GM18519 (cell line): ENCODE results near the gene MCC.
A peak's percentile ranks its signal among the peaks of the same experiment; 100 is the strongest.

Experiments used
- ATAC-seq: cut with Tn5 transposase; IDR thresholded peaks from one replicate; pipeline ENCODE4 v1.9.1; 2021; ENCODE audit warnings: mild to moderate bottlenecking, moderate library complexity; ENCODE audit not compliant: unreplicated experiment, low FRiP score

MCC gene

DNA sequence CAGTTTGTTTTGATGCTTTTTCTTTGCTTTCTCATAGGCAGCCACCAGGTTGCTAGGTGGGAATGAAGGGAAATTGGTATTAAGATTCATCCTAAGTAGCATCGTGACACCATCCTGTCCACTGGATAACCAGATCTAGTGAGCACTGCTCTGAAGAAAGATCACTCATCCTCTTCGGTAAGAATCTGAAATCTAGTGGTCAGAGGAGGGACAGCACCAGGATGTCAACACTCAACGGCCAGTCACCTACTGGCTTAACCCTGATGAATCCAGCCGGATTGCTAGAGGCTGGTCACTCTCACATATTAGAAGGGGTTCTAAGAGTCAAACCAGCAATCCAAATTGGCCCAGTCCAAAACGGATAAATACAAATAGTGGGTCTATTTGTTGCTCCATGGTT is 460.8 kb downstream of the MCC start:
- ATAC-seq = no peak

DNA sequence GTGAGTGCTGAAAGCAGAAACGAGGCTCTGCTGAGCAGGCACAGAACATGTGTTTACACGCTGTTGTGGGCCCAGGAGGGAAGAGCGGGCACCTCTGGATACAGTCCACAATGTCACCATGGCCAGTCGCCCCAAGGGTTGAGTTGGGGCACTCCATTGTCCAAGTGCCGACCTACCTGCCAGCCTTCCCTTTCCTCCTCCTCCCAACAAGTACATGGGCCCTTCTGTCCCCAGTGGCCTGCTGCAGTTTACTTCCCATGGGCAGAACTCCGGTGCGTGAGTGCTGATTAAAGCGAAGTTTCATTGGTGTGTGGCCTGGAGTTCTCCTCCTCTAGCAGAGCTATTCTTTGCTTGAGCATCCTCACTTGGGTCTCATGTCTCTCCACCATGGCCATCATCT is 461.2 kb downstream of the MCC start:
- no peak for ATAC-seq

DNA sequence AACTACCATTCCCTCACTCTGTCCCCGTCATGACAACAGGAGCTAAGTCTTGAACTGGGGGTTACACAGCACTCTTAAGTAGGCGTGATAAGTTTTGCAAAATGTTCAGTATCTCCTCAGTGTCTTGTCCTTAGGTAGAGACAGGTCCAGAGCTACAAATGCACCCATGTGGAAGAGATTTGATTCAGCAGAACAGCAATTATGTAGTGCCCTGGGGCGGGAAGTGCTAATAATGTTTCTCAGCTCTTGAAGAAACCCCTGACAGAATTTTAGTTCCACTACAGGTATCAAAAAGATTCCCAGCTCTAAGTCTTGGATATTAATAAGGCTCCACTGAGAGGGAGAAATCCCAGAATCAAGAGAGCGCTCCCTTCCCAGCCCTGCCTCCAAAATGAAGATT is 462.0 kb downstream of the MCC start:
- ATAC-seq = no peak

DNA sequence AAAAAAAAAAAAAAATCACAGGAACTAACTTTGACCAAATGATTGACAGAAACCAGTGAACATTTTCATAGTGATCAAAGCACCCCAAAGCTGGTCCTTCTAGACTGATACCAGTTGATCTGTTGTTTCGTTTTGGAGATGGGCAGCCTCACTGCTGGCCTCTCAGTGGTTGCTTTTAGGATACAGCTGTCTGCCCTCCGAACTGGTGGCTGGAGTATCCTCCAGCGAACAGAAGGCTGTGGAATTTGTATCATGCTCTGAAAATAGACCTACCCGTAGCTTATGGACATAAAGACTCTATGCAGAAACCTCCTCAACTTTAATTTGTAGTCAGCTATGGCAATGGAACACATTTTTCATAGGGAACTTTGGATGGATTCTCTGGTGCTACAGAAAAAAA is 462.7 kb downstream of the MCC start:
- no peak for ATAC-seq

DNA sequence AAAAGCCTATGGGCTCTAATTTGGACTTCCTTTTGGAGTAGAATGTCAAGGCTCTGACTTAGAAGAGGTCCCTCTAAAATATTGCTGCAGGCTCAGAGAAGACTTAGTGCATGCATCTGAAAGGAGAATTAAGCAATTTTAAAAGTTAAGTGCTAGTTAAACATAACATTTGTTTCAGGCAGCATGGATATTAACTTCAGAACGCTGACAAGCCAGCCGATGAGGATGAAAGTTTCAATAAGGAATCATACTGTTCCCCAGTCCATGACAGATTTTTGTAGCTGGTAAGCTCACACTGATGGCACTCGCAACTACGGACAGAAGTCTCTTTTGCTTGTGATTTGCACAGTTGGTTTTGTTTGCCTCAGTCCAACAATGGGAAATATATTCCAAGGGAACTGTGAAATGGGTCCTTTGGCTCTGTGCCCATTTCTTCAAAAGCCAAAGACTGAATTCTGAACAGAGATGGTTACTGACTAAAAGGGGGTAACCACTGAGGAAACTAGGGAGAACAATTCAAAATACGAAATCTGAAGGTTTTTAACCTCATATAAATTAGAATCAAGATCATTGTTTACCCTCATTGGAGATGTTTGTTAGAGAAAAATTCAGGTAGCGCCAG is 464.1 kb downstream of the MCC start:
- no peak for ATAC-seq

DNA sequence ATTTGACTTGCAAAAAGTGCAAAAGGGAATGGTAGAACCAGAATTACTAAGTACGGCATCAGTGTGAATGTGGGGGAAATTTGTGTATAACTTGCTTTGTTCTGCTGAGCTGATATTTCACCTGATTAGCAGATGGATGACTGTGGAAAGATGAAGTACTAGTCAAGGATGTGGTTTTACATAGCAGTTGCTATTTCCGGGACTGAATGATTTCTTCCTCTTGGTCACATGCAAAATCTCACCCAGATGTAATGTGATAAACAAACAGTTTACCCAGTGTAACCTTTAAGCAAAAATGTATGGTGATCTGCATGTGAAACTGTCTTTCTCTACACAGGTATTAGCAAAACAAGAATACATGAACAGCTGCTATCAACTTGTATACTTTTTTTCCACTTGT is 465.6 kb downstream of the MCC start:
- ATAC-seq = peak; percentile 79

DNA sequence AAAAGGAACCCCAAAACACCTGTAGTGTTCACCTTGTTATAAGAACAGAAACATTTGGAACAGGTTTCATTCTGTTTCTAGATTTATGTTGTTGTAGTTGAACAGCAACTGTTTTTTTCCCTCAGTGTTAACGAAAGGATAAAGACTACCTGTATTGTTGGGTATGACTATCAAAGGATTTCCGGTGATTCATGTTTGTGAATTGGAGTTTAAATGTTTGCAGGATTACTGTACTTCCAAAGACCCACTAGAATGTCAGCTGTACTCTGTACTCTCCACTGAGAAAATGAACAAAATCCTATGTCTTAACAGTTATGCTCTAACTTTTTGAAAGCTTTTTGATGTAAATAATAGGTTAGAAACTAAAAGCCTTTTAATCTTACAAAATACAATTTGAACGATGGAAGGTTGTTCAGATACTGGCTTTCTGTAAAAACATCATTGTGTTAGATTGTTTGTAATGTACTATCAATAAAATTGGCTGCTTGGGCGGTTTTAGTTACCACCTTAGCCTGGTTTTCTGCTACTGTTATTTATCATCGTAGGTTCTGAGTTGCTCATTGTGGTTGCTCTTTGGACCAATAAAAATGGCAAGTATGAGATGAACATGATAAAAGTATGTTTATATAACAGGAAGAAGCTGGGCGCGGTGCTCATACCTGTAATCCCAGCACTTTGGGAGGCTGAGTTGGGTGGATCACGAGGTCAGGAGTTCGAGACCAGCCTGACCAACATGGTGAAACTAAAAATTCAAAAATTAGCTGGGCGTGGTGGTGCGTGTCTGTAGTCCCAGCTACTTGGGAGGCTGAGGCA is 467.6 kb downstream of the MCC start:
- no peak for ATAC-seq

DNA sequence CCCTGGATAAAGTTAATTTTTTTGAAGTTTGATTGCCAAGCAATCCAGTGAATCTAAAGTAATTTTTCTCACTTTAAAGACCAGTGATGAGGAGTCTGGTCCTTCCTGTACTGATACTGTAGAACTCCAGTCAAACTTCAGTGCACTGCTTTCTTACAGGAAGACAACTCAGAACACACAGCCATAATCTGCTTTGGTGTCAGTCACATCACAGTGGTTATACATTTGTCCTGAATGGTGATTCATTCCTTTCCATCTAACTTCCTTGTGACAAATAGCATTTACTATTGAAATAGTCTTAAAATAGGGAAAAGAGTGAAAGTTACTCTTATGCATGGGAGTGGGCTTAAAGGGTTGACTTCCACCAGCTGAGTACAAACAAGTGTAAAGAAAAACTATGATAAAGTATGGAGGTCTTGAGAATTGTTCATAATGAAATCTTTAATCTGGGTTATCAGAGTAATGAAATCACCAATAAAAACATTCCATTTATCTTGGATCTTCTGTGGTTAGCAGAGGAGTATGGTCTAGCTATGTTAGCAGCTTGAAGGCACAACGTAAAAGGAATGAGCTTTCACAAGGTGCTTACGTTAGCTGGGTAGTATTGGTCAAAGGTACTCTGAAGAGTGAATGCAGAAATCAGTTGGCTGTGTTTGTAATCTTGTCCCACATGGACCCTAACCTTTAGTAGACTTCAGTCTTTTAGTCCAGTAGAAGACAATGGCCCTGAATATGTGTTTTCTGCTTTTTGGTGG is 470.2 kb downstream of the MCC start:
- no peak for ATAC-seq

DNA sequence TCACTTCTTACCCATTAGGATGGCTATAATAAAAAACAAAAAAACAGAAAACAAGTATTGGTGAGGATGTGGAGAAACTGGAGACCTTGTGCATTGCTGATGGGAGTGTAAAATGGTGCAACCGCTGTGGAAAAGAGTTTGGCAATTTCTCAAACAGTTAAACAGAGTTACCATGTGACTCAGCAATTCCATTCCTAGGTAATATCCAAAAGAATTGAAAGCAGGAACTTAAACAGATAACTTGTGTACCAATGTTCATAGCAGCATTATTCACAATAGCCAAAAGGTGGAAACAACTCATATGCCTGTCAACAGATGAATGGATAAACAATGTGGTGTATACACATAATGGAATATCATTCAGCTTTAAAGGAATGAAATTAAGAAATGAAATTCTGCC is 482.8 kb downstream of the MCC start:
- ATAC-seq = no peak

DNA sequence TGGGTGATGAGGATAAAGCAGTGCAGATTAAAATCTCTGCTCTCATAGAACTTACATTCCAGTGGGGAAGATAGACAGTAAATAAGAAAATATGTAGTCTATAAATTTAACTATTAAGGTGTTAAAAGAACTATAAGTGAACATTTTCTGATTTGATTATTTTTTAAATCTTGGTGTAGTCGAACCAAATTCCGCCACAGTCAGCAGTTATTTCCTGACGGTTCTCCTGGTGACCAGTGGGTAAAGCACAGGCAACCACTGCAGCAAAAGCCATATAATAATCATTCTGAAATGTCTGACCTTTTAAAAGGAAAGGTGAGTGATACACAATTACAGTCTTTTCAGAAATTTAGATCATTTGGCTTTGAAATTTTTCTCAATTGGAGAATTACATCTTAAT is 484.5 kb downstream of the MCC start:
- no peak for ATAC-seq

DNA sequence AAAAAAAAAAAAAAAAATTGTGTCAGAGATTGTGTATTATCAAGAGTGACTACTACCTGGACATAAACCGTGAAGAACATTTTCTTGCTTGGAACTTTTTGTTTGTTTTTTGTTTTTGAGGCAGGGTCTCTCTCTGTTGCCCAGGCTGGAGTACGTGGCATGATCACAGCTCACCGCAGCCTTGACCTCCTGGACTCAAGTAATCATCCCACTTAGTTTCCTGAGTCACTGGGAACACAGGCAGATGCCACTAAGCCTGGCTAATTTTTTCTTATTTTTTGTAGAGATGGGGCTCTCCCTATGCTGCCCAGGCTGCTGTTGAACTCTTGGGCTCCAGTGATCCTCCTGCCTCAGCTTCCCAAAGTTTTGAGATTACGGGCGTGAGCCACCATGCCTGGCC is 485.8 kb downstream of the MCC start:
- ATAC-seq = no peak

DNA sequence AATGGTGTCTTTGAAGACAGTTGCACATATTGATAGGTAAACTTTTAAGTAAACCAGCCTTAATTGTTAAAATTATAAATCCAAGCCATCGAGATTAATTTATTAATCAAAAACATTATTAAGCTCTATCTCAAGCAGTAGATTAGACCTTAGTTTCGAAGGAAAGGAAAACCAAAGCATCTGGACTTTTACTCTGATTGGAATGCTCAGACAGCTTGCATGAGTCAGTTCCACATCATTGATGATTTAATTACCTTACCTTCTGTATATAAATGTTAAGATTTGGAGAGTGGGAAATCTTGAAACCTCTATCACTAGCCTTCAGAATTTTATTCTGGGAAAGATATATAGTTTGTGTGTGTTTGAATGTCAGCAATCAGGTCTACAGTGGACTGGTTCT is 487.8 kb downstream of the MCC start:
- ATAC-seq = no peak

DNA sequence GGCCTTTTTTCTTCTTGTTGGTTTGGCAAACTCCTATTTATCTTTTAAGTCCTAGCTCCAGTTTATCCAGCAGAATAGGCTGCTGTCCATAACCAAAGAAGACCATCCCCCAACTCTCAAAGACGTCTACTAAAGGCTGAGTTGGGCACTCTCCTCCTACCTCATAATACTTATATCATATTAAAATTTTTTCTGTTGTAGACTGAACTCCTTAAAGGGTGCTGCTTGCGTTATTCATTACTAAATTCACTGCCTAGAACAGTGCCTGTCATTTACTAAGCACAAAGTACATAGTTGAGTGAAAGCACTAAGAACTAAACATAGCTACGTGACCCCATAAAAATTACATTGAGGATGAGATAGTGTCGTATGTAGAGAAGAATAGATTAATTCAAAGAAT is 490.0 kb downstream of the MCC start:
- no peak for ATAC-seq

DNA sequence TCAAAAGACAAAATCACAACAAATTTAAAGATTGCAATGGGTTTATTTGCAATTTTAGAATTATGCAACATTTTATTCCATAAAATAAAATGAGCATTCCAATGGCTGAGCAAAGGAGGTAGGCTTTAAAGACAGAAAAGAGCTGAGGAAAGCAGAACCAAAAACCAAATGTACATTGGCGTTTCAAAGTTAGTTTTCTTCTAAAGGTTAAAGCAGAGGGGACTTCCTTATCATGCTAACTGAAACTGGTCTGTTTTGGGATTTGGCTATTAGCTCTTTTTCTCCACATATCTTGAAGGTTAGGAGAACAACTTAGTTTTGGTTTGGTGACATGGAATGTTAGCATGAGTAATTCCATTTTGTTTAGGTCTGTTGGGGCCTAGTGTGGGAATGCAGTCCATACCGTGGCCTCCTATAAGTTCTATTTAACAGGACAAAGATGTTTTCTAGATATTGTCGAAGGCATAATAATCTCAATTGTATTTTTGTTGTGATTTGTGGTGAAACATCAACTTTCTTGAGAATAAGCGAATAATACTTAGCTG is 491.4 kb downstream of the MCC start:
- no peak for ATAC-seq

DNA sequence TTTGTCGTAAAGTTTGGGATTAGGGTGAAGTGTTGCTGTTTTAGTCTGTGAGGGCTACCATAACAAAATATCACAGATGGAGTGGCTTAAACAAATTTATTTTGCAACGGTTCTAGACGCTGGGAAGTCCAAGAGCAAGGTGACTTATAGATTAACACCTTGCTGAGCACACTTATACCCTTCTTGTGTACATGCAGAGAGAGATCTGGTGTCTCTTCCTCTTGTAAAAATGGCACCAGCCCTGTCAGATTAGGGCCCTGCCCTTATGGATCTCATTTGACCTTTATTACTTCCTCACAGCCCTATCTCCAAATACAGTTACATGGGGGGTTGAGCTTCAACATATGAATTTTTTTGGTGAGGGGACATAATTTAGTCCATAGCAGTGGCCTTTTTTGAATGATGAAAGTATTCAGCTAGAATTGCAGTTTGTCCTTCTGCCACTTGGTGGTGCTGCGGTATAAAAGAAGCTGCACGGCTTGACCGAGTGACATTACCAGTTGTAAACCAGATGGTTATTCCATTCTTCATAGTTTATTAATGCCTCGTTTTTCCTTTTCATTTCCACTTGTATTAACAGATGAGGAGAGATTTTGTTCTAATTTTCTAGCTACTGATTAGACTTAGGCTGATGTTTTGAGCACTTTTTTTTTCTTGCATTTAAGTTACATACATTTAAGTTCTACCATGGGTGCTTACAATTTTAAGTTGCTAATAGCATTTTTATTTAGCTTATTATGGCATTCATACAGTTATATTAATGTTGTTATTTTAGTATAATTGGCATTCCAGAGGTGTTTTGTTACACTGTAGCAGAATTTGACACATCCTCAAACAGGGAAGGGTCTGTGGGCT is 492.3 kb downstream of the MCC start:
- ATAC-seq = peak; percentile 90

DNA sequence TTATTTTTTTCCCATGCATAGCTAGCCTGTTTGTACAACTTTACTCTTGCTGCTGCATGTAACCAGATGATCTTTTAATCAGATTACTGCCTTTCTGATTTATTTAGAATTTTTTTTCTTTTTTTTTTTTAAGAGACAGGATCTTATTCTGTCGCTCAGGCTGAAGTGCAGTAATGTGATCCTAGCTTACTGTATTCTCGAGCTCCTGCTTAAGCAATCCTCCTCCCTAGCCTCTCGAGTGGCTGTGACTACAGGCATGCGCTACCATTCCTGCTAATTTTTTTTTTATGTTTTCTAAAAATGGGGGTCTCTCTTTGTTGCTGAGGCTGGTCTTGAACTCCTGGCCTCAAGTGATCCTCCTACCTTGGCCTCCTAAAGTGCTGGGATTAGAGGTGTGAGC is 502.0 kb downstream of the MCC start:
- no peak for ATAC-seq

DNA sequence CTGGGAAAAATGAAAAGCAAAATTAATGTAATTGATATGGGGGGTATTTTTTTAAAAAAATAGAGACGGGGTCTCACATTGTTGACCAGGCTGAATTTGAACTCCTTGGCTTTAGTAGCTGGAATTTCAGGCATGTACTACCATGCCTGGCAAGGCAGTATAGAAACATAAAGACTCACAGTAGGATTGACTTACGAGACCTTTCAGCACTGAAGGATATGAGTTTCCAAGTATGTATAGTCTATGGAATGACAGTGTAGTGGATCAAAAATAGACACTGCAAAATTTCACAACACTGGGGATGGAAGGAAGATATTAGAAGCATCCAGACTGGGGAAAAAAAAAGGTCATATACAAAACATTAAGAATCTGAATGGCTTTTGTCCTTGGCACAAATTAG is 504.9 kb downstream of the MCC start:
- ATAC-seq = no peak

DNA sequence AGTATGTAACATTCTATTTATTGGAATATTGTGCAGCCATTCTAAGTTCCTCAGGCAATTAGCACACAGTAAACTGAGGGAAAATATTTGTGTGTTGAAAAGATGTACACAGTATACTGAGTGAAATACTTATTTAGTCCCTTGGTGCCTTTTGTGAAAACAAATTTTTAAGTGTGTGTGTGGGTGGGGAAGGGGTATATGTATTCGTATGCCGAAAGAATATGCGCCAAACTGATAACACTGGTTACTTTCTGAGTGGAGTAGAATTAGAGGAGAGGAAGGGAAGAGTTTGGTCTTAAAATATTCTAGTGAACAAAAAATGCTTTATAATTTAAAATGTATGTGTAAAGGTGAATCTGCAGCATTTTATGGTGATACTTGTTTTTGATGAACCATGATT is 508.5 kb downstream of the MCC start:
- ATAC-seq = no peak

DNA sequence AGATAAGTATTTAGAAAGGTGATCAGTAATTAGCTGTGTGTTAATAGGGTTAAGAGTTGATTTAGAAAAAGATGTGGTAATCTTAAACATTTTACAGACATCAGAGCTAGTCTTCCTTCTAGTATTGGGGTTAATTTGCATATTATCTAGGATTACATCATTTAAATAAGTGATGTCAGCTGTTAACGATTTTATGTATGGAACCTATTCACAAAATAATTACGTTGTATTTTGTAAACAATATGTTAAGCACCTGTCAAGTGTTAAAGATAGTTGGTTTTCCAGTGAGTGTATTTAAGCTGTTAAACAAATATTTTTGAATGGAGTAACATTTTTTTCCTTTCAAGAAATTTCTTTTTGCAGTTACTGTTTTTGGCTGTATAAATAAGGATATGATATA is 509.4 kb downstream of the MCC start:
- ATAC-seq = no peak

DNA sequence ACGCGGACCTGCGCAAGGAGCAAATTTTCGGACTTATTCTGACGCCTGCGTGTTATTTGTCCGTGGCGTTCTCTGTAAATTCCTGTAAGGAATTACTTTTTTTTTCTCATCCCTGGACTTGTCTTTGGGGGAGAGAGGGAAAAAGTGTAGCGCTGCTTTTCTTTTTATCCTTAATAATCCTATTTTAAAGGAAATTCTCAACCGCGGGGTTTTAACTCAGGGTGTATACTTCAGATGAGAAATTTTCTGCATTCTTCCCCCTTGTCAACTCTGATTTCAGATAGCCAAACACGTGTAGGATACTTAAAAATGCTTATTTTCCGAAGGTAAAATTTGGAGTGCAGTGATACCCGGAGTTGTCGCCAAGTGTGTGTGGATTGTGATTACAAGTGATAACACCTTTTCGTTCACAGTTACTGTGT is 510.8 kb downstream of the MCC start:
- no peak for ATAC-seq
